Activated B cell treated with CpG ODN at 0.5 μM for 24 hours (primary cell): ENCODE data around the gene PARD6B. TPM values are rescaled to one million over a fixed set of nuclear protein-coding genes. Genes with fewer than 3 reads are reported as not detected.
"Not testable (repeated sequence)": the region's sequence is repeated elsewhere in the genome, so short reads cannot be mapped to it uniquely, and the experiment has no call there.

ENCODE experiments used
- ATAC-seq: fragments of 200-7000 bp; cut with Tn5 transposase; one replicate; pipeline ENCODE4 v1.10.0; 2021; ENCODE audit warnings: low read depth, mild to moderate bottlenecking, moderate library complexity
- CTCF ChIA-PET: fragments of 350-600 bp; sonication (Branson Sonifier 250); formaldehyde crosslinking; loops from one replicate; lab custom pipeline; 2021; ENCODE audit warnings: antibody characterized with exemption; lab: Charles Lee
- POLR2A ChIA-PET: fragments of 350-600 bp; sonication (Branson Sonifier 250); formaldehyde crosslinking; loops from one replicate; lab custom pipeline; 2021; ENCODE audit warnings: antibody characterized with exemption; lab: Charles Lee
- DNase-seq: peaks from one replicate; pipeline ENCODE4 v3.0.0; 2022
- H3K27ac Mint-ChIP-seq: one replicate; pipeline ENCODE4 v1.8.0; 2020; ENCODE audit warnings: mixed read lengths
- H3K27me3 Mint-ChIP-seq: one replicate; pipeline ENCODE4 v1.8.0; 2021; ENCODE audit warnings: mixed read lengths
- H3K36me3 Mint-ChIP-seq: one replicate; pipeline ENCODE4 v1.8.0; 2021; ENCODE audit warnings: low read depth, mixed read lengths
- H3K4me1 Mint-ChIP-seq: one replicate; pipeline ENCODE4 v1.8.0; 2021; ENCODE audit warnings: mixed read lengths
- H3K4me3 Mint-ChIP-seq: one replicate; pipeline ENCODE4 v1.8.0; 2020; ENCODE audit warnings: mild to moderate bottlenecking, mixed read lengths
- H3K9me3 Mint-ChIP-seq: one replicate; pipeline ENCODE4 v1.8.0; 2020; ENCODE audit warnings: mixed read lengths
- intact Hi-C: fragments of 100-400 bp; cut with micrococcal nuclease; formaldehyde crosslinking; loops from one replicate; pipeline ENCODE4 v1.15.1; 2024
- total RNA-seq: library from RNA; stranded (reverse); gene quantifications from 2 replicates; pipeline ENCODE4 v1.2.3, GENCODE V29; 2022
- TF ChIP-seq, protein P1 (sequence below): fragments of 200-600 bp; IDR thresholded peaks from one replicate; pipeline ENCODE4 v1.8.0; 2022; ENCODE audit warnings: antibody characterized with exemption, mild to moderate bottlenecking

The PARD6B gene
- total RNA-seq, 1 donor from 2014 or later: 5.7 TPM

DNA sequence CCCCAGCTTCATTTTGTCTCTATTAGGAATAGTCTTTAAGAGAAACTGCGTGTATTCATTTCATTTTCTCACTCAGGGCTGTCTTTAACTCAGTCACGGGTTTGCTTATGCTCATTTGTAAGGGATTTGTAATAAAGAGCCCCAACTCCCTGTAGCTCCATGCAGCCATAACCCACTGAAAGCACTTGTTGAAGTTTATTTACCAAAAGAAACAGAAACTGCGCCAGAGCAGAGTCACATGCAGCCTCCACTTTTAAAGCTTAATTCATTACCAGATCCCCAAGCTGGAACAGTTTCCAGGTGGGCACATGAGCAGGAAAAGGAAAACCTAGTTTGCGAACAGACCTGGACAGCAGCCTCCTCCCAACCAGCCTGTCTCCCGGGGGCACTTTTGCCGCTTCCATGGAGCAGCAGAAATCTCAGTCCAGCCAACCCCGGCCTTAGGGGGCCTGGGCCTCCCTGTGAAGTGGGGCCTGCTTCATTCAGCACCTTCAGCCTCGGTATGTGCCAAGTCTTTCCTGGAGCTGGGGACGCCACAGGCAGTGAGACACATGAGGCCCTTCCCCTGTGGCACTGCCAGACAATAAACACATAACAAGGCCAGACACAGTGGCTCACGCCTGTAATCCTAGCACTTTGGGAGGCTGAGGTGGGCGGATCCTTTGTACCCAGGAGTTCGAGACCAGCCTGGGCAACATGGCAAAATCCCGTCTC is 68.0 kb downstream of the PARD6B start:
- peaks cover 65% of the 10 kb centered on the region for H3K4me1 Mint-ChIP-seq
- intact Hi-C loops: no loop called here
- peak overlapping the region; percentile 71 for H3K4me3 Mint-ChIP-seq
- no peaks in the 10 kb centered on the region for H3K9me3 Mint-ChIP-seq
- peak overlapping the region; percentile 96 for H3K27ac Mint-ChIP-seq
- DNase-seq (no peak), ATAC-seq (no peak)
- TF ChIP-seq, protein P1, sequence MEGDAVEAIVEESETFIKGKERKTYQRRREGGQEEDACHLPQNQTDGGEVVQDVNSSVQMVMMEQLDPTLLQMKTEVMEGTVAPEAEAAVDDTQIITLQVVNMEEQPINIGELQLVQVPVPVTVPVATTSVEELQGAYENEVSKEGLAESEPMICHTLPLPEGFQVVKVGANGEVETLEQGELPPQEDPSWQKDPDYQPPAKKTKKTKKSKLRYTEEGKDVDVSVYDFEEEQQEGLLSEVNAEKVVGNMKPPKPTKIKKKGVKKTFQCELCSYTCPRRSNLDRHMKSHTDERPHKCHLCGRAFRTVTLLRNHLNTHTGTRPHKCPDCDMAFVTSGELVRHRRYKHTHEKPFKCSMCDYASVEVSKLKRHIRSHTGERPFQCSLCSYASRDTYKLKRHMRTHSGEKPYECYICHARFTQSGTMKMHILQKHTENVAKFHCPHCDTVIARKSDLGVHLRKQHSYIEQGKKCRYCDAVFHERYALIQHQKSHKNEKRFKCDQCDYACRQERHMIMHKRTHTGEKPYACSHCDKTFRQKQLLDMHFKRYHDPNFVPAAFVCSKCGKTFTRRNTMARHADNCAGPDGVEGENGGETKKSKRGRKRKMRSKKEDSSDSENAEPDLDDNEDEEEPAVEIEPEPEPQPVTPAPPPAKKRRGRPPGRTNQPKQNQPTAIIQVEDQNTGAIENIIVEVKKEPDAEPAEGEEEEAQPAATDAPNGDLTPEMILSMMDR: no peak
- H3K36me3 Mint-ChIP-seq: peaks cover 25% of the 10 kb centered on the region
- ChIA-PET CTCF (interaction anchor here (2.0 to 10.4 kb wide), 3 partner anchors 9 to 129 kb away, joined by 4 to 145 read pairs (median 15); no protein-coding TSS in a partner anchor), POLR2A (interaction anchor here (0.7 to 3.2 kb wide), 9 partner anchors 11 to 159 kb away, joined by 4 to 43 read pairs (median 9); partner anchors contain the start of genes ADNP, DPM1 and MOCS3)
- no peaks in the 10 kb centered on the region for H3K27me3 Mint-ChIP-seq

DNA sequence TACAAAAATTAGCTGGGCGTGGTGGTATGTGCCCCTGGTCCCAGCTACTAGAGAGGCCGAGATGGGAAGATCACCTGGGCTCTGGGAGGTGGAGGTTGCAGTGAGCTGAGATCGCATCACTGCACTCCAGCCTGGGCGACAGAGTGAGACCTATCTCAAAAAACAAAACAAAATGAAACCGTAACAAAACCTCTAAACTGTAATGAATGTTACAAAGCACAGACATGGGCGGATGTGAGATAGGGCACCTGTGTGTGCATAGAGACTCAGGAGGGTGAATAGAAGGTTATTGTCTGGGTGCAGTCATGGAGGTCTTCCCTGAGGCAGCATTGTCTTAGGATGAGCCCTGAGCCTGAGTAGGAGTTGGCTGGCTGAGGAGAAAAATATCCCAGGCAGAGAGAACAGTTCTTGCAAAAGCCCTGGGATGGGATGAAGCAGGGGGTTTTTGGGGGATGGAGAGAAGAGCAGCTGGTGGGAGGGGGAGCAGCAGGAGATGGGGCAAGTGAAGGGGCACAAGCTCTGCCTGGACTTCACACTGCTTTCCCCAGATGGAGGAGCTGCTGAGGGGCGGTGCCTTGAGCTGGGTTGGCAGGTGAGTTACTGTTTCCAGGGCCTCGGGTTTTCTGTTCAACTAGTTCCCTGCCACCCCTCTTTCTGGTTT is 68.6 kb downstream of the PARD6B start:
- H3K4me1 Mint-ChIP-seq: peaks cover 70% of the 10 kb centered on the region
- CTCF ChIA-PET: interaction anchor here (2.0 to 10.4 kb wide), 3 partner anchors 9 to 129 kb away, joined by 4 to 145 read pairs (median 15); no protein-coding TSS in a partner anchor
- TF ChIP-seq, protein P1: no peak
- peak overlapping the region; percentile 96 for H3K27ac Mint-ChIP-seq
- peaks cover 25% of the 10 kb centered on the region for H3K36me3 Mint-ChIP-seq
- POLR2A ChIA-PET: interaction anchor here (0.5 to 3.2 kb wide), 12 partner anchors 11 to 856 kb away, joined by 3 to 43 read pairs (median 6); partner anchors contain the start of genes ADNP, DPM1 and MOCS3
- H3K27me3 Mint-ChIP-seq: no peaks in the 10 kb centered on the region
- peak; percentile 47 for ATAC-seq
- H3K4me3 Mint-ChIP-seq: peak overlapping the region; percentile 71
- intact Hi-C loops: no loop called here
- DNase-seq: no peak
- no peaks in the 10 kb centered on the region for H3K9me3 Mint-ChIP-seq

DNA sequence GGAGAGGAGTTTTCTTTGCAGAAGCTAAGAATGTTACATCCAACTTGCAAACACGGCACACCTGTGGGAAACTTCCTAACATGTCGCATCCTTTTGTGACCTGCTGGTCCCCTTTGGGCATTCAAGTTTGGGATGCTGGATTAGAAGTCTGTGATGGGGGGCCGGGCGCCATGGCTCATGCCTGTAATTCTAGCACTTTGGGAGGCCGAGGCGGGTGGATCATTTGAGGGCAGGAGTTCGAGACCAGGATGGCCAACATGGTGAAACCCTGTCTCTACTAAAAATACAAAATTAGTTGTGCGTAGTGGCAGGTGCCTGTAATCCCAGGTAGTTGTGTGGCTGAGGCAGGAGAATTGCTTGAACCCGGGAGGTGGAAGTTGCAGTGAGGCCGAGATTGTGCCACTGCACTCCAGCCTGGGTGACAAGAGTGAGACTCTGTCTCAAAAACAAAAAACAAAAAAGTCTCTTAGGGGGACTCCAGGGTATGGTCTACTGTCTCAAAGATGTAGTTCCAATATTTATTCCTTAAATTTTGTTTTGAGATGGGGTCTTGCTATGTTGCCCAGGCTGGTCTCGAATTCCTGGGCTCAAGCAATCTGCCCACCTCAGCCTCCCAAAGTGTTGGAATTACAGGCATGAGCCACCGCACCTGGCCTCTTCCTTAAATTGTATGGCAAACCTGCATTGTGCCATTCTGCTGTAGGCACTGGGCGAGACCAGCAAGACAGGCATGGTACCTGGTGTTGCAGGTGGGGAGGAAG is 69.8 kb downstream of the PARD6B start:
- H3K9me3 Mint-ChIP-seq, H3K27me3 Mint-ChIP-seq, ATAC-seq, intact Hi-C loops, DNase-seq, H3K4me3 Mint-ChIP-seq, CTCF ChIA-PET: not testable (repeated sequence)
- Mint-ChIP-seq H3K27ac (peak overlapping the region; percentile 66), H3K4me1 (peaks cover 75% of the 10 kb centered on the region), H3K36me3 (peaks cover 21% of the 10 kb centered on the region)
- POLR2A ChIA-PET: interaction anchor here (0.5 to 3.2 kb wide), 6 partner anchors 9 to 857 kb away, joined by 7 to 43 read pairs (median 14); partner anchors contain the start of gene ADNP

DNA sequence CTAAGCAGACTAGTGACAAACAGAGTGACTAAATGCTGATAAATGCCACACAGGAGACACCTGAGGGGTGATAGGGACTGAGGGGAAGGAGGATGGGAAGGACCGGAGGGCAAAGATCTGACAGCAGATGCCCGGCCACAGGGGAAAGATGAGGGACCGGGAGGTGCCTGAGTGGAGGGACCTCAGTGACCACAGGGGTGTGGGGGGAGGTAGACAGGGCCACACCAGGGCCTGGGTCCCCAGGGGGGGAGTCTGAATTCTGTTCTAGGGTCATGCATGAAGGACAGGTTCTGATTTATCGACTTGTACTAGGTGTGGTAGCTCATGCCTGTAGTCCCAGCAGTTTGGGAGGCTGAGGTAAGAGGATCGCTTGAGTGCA is 70.4 kb downstream of the PARD6B start:
- Mint-ChIP-seq H3K27ac (peak overlapping the region; percentile 66), H3K4me3 (no peak overlapping the region), H3K36me3 (peaks cover 21% of the 10 kb centered on the region), H3K27me3 (no peaks in the 10 kb centered on the region), H3K4me1 (peaks cover 75% of the 10 kb centered on the region), H3K9me3 (no peaks in the 10 kb centered on the region)
- intact Hi-C loops: no loop called here
- TF ChIP-seq, protein P1: no peak
- ATAC-seq (no peak), DNase-seq (no peak)
- POLR2A ChIA-PET: interaction anchor here (2.8 to 3.0 kb wide), 2 partner anchors 12 to 15 kb away, joined by 11 to 15 read pairs; no protein-coding TSS in a partner anchor
- CTCF ChIA-PET: no interaction called here

DNA sequence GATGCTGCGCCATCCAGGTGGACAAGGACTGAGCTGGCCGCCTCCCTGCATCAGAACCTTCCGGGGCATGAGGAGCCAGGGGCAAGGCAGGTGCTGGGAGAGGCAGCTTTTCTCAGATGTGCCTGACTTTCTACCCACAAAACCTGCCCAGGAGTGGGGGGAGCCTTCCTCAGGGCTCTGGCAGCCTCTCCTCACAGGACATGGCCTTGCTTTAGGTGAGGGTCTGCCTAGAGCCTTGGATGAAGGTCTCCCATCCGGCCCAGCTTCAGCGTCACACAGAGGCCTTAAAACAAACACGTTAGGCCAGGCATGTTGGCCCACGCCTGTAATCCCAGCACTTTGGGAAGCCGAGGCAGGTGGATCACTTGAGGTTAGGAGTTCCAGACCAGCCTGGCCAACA is 70.9 kb downstream of the PARD6B start:
- Mint-ChIP-seq H3K36me3 (peaks cover 18% of the 10 kb centered on the region), H3K9me3 (no peaks in the 10 kb centered on the region), H3K27ac (peak overlapping the region; percentile 66), H3K4me1 (peaks cover 70% of the 10 kb centered on the region), H3K4me3 (no peak overlapping the region), H3K27me3 (no peaks in the 10 kb centered on the region)
- TF ChIP-seq, protein P1: no peak
- DNase-seq (no peak), ATAC-seq (no peak)
- ChIA-PET CTCF (no interaction called here), POLR2A (interaction anchor here (2.8 to 3.0 kb wide), 2 partner anchors 12 to 15 kb away, joined by 11 to 15 read pairs; no protein-coding TSS in a partner anchor)
- intact Hi-C loops: no loop called here
